Activated CD8-positive, alpha-beta memory T cell treated with anti-CD3 and anti-CD28 coated beads for 36 hours (primary cell): ENCODE results near the gene MT1B. TPM values are rescaled to one million over a fixed set of nuclear protein-coding genes. Genes with fewer than 3 reads are reported as not detected.
"Not testable (repeated sequence)": the region's sequence is repeated elsewhere in the genome, so short reads cannot be mapped to it uniquely, and the experiment has no call there.

ENCODE experiments used
- CTCF ChIA-PET: fragments of 350-600 bp; sonication (Branson Sonifier 250); formaldehyde crosslinking; loops from one replicate; lab custom pipeline; 2021; ENCODE audit warnings: antibody characterized with exemption; lab: Charles Lee
- POLR2A ChIA-PET: fragments of 350-600 bp; sonication (Branson Sonifier 250); formaldehyde crosslinking; loops from one replicate; lab custom pipeline; 2021; ENCODE audit warnings: antibody characterized with exemption; lab: Charles Lee
- total RNA-seq, 2 experiments: library from RNA; stranded (reverse); gene quantifications; one replicate each; pipeline ENCODE4 v1.2.3, GENCODE V29; 2021

MT1B gene
- total RNA-seq, 2 experiments from 2014 or later, result not detected

GRCh38 chr16:56615353-56615752 lies 36.3 kb upstream of the MT1B start:
- ChIA-PET CTCF (no interaction called here), POLR2A (interaction anchor here (0.5 kb wide), 1 partner anchor 112 kb away, joined by 6 read pairs; no protein-coding TSS in a partner anchor)

DNA sequence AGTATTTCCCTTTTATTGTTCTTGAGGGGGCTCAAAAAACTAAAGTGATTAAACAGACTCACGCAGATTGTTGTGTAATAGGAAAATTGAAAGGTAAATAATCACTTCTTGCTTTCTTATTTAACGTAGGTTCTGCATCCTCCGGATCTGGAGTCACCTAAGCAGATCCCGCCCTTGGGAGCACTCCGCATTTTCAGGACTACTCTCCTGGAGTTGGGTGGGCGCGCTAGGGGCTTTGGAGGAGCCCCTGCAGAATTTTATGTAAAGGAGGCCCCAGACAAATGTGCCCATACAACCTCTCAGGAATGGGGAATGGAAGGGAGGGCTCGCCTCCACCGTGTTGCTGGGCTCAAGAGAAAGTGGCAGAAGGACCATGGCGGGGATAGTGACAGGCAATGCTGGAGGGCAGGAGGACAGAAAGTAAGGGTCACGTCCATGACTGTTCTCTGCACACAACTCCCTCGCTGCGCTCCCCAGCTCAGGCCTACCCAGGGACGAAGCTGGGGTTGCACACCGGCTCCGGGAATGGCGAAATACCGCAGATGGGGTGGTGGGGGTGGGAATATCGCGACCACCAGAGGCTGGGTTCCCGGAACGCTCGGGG lies 35.0 kb upstream of the MT1B start:
- CTCF ChIA-PET, result interaction anchor here (0.6 to 0.7 kb wide), 3 partner anchors 80 to 1132 kb away, joined by 3 to 5 read pairs (median 3); no protein-coding TSS in a partner anchor
- POLR2A ChIA-PET, result no interaction called here

DNA sequence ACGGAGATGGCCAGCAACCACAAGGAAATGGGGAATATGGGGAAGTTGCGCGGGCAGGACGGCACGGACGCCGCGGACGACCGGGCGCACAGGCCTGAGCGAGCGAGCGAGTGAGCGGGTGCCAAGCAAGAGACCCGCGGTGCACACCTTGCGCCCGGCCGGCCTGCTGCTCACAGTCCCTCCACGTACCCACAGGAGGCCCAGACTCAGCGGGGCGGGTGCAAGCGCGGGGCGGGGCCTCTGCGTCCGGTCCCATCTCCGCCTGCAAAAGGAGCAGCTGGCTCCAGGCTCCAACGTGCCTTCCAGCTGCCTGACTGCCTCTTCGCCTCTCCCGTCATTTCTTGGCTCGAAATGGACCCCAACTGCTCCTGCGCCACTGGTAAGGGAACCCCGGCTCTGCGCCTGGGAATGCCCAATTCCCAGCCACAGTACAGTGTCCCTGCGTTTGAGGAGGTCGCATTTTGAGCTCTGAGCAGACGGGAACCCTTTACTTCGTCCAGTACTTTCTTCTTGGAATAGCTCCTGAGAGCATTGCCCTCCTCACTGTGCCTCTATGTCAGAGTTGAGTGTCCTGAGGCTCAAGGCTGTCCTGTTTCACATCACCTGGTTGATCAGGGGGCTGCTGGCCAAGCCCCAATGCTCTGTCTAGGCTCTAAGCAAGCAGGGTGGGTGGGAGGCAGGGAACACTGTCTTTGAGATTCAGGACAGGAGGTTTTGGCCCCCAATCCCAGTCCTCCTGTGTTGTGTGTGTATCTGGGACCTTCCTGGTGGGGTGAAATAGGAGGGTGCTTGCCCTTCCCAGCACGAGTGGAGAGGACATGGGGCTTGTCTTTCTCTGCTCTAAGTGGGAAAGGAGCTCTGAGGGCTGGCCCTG lies 34.2 kb upstream of the MT1B start:
- POLR2A ChIA-PET, result no interaction called here

DNA sequence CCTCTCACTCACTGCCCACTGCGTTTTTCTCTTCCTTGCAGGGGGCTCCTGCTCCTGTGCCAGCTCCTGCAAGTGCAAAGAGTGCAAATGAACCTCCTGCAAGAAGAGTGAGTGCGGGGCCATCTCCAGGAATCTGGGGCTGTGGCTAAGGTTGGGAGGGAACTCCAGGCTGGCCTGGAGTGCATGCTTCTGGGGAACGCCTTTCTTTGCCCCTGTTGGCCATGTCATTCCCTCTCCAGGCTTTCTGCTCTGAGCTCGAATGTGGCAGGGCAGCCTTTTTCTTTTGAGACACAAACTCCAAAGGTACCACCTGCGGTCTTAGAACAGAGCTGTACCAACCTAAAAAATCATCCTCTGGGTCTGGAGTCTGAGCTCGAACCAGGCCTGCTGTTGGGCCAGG lies 33.5 kb upstream of the MT1B start:
- ChIA-PET CTCF (no interaction called here), POLR2A (no interaction called here)

More for the DNA sequence above, 34.2 kb upstream of the MT1B start:
- CTCF ChIA-PET, result interaction anchor here (0.6 to 0.7 kb wide), 2 partner anchors 81 to 120 kb away, joined by 3 read pairs; no protein-coding TSS in a partner anchor

DNA sequence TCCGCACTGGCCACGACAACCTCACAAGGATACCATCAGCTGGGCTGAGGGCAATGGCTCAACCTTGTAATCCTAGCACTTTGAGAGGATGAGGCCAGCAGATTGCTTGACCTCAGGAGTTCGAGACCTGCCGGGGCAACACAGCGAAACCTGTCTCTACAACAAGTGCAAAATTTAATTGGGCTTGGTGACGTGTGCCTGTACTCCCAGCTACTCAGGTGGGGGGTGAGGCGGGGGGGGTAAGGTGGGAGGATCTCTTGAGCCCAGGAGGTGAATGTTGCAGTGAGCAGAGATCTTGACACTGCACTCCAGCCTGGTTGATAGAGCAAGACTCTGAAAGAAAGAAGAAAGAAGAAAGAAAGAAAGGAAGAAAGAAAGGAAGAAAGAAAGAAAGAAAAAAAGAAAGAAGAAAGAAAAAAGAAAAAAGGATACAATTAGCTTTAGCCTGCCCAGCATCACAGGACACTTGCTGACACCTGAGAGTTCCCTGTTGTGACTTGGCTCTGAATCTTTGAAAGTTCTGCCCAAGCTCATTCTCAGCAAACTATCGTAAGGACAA lies 31.3 kb upstream of the MT1B start:
- POLR2A ChIA-PET, result no interaction called here
- CTCF ChIA-PET, result no interaction called here

- CTCF ChIA-PET, result interaction anchor here (1.1 kb wide), 1 partner anchor 80 kb away, joined by 3 read pairs; no protein-coding TSS in a partner anchor
- POLR2A ChIA-PET, result not testable (repeated sequence)
These were observed 29.8 kb upstream of the MT1B start for GRCh38 chr16:56621665-56622445.

GRCh38 chr16:56623184-56623583 lies 28.5 kb upstream of the MT1B start:
- POLR2A ChIA-PET, result not testable (repeated sequence)
- CTCF ChIA-PET, result interaction anchor here (1.4 kb wide), 2 partner anchors 11 to 79 kb away, joined by 3 read pairs; no protein-coding TSS in a partner anchor

GRCh38 chr16:56623637-56624036 lies 28.0 kb upstream of the MT1B start:
- CTCF ChIA-PET, result interaction anchor here (1.1 to 1.4 kb wide), 3 partner anchors 11 to 78 kb away, joined by 3 to 4 read pairs (median 3); partner anchors contain the start of gene MT1F
- POLR2A ChIA-PET, result no interaction called here

- POLR2A ChIA-PET, result interaction anchor here (1.3 kb wide), 1 partner anchor 16 kb away, joined by 8 read pairs; the partner anchor contains the start of gene MT2A
These were observed 26.3 kb upstream of the MT1B start, which contains the start of gene MT1E for GRCh38 chr16:56625140-56625942. Gene MT1E (plus strand): TSS chr16:56625781. CDS start chr16:56625852, 71 bp downstream.

GRCh38 chr16:56625943-56626654 lies 25.6 kb upstream of the MT1B start:
- POLR2A ChIA-PET, result interaction anchor here (1.3 kb wide), 1 partner anchor 17 kb away, joined by 8 read pairs; the partner anchor contains the start of gene MT2A
- CTCF ChIA-PET, result interaction anchor here (1.0 kb wide), 1 partner anchor 13 kb away, joined by 4 read pairs; no protein-coding TSS in a partner anchor

More at GRCh38 chr16:56625140-56625942, 26.3 kb upstream of the MT1B start, which contains the start of gene MT1E:
- CTCF ChIA-PET, result interaction anchor here (1.0 kb wide), 2 partner anchors 12 to 18 kb away, joined by 3 to 4 read pairs; no protein-coding TSS in a partner anchor

- POLR2A ChIA-PET, result no interaction called here
- CTCF ChIA-PET, result no interaction called here
These were observed 25.0 kb upstream of the MT1B start for GRCh38 chr16:56626685-56627084.

- ChIA-PET CTCF (interaction anchor here (1.1 kb wide), 1 partner anchor 15 kb away, joined by 3 read pairs; no protein-coding TSS in a partner anchor), POLR2A (no interaction called here)
These were observed 23.0 kb upstream of the MT1B start for GRCh38 chr16:56628486-56629350.

DNA sequence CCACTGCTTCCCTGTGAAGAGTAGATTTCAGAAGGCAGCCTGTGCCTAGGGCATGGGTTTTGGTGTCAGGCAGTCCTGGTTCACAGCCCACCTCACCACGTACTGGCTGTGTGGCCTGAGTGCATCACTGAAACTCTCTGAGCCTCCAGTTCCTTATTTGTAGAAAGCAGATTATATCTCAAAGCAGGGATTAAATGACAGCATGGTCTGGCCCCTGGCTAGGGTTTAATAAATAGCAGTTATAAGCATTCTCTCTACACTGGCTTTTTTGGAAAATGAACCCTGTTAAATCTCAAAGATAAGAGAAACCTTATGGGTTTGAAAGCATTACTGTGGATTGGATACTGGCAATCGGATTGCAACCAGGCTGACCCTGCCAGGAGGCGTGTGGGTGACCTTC lies 22.2 kb upstream of the MT1B start:
- POLR2A ChIA-PET, result no interaction called here
- CTCF ChIA-PET, result no interaction called here

- ChIA-PET POLR2A (no interaction called here), CTCF (interaction anchor here (1.5 kb wide), 1 partner anchor 13 kb away, joined by 3 read pairs; no protein-coding TSS in a partner anchor)
These were observed 21.6 kb upstream of the MT1B start for GRCh38 chr16:56630134-56630533.

DNA sequence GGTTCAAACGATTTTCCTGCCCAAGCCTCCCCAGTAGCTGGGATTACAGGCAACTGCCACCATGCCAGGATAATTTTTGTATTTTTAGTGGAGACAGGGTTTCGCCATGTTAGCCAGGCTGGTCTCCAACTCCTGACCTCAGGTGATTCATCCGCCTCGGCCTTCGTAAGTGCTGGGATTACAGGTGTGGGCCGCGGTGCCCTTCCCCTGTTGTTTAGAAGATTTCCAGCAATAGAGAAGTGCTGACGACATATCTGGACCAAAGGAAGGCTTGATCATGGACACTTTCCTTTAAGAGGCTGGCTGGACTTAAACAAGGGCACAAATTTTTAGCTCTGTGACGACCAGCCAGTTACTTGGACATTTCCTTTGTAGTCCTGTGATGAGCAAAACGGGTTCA lies 20.5 kb upstream of the MT1B start:
- POLR2A ChIA-PET, result no interaction called here
- CTCF ChIA-PET, result interaction anchor here (0.6 to 1.5 kb wide), 2 partner anchors 11 to 644 kb away, joined by 3 to 4 read pairs; no protein-coding TSS in a partner anchor

GRCh38 chr16:56631832-56632155 lies 19.9 kb upstream of the MT1B start:
- ChIA-PET CTCF (interaction anchor here (0.6 kb wide), 1 partner anchor 643 kb away, joined by 4 read pairs; no protein-coding TSS in a partner anchor), POLR2A (no interaction called here)
